GM19043 (cell line): ENCODE measurements around the gene ARHGAP24.
"Not testable (repeated sequence)": the region's sequence is repeated elsewhere in the genome, so short reads cannot be mapped to it uniquely, and the experiment has no call there.

Source experiments
- ATAC-seq: cut with Tn5 transposase; IDR thresholded peaks from one replicate; pipeline ENCODE4 v1.9.1; 2021; ENCODE audit warnings: low read depth; ENCODE audit not compliant: unreplicated experiment

Gene ARHGAP24

GRCh38 chr4:85798012-85798770 lies 323.2 kb downstream of the ARHGAP24 start:
- no peak for ATAC-seq

- ATAC-seq = no peak
These were observed 328.9 kb downstream of the ARHGAP24 start for GRCh38 chr4:85803856-85804255.

GRCh38 chr4:85805891-85806290 lies 330.9 kb downstream of the ARHGAP24 start:
- ATAC-seq = no peak

- no peak for ATAC-seq
These were observed 331.4 kb downstream of the ARHGAP24 start for GRCh38 chr4:85806334-85806733.

- ATAC-seq = no peak
These were observed 332.4 kb downstream of the ARHGAP24 start for GRCh38 chr4:85807247-85807950.

GRCh38 chr4:85808104-85808503 lies 333.2 kb downstream of the ARHGAP24 start:
- ATAC-seq = no peak

GRCh38 chr4:85808864-85809263 lies 333.9 kb downstream of the ARHGAP24 start:
- ATAC-seq = no peak

GRCh38 chr4:85812776-85813175 lies 337.8 kb downstream of the ARHGAP24 start:
- no peak for ATAC-seq

- ATAC-seq = no peak
These were observed 341.0 kb downstream of the ARHGAP24 start for GRCh38 chr4:85815796-85816459.

GRCh38 chr4:85818700-85819099 lies 343.8 kb downstream of the ARHGAP24 start:
- ATAC-seq = no peak

GRCh38 chr4:85820101-85820500 lies 345.2 kb downstream of the ARHGAP24 start:
- not testable (repeated sequence) for ATAC-seq

GRCh38 chr4:85821688-85822455 lies 346.9 kb downstream of the ARHGAP24 start:
- ATAC-seq = no peak

GRCh38 chr4:85823295-85823694 lies 348.3 kb downstream of the ARHGAP24 start:
- no peak for ATAC-seq

- no peak for ATAC-seq
These were observed 349.4 kb downstream of the ARHGAP24 start for GRCh38 chr4:85824166-85824945.

GRCh38 chr4:85826060-85826678 lies 351.2 kb downstream of the ARHGAP24 start:
- ATAC-seq = peak; percentile 67

GRCh38 chr4:85828027-85828890 lies 353.3 kb downstream of the ARHGAP24 start:
- no peak for ATAC-seq

- ATAC-seq = no peak
These were observed 354.5 kb downstream of the ARHGAP24 start for GRCh38 chr4:85829276-85830051.

- ATAC-seq = no peak
These were observed 356.7 kb downstream of the ARHGAP24 start for GRCh38 chr4:85831647-85832046.
